Posterior vena cava (tissue), 2 donors: ENCODE measurements around the gene CTNNA1. TPM values are rescaled to one million over a fixed set of nuclear protein-coding genes. Genes with fewer than 3 reads are reported as not detected.

Experiments
- DNase-seq: peaks from one replicate; pipeline ENCODE4 v3.0.0-alpha.2; 2020; ENCODE audit warnings: low spot score
- intact Hi-C, 2 donors: fragments of 100-400 bp; cut with DNase I; formaldehyde crosslinking; loops; one replicate each; pipeline versions ENCODE4 v1.14.1 to v1.14.2; 2022 to 2023
- total RNA-seq, 2 donors: library from RNA; stranded (reverse); fragmentation: NEBNext Ultra II Directional; extraction: Animal tissue kit (Norgen Biotek cat#: 25700); gene quantifications; one replicate each; pipeline ENCODE4 v1.2.1, GENCODE V29; 2021
- donor health status: DM: yes; HTN: yes; CAD: no.
- donor health status: DM: yes; HTN: yes; CAD: no.

The CTNNA1 gene
- total RNA-seq, 2 donors from 2014 or later = 361 to 439 TPM

GRCh38 chr5:138950421-138951031 is 197.3 kb downstream of the CTNNA1 start:
- intact Hi-C loops = no loop called here
- DNase-seq = peak; percentile 61

- peak; percentile 73 for DNase-seq
- intact Hi-C loops = no loop called here
Observed at GRCh38 chr5:138951091-138951985, 198.1 kb downstream of the CTNNA1 start.

- peak; percentile 54 for DNase-seq
- intact Hi-C loops = no loop called here
Observed at GRCh38 chr5:138951986-138952735, 198.9 kb downstream of the CTNNA1 start.

GRCh38 chr5:138952962-138953361 is 199.7 kb downstream of the CTNNA1 start:
- intact Hi-C loops = no loop called here
- peak; percentile 74 for DNase-seq

DNA sequence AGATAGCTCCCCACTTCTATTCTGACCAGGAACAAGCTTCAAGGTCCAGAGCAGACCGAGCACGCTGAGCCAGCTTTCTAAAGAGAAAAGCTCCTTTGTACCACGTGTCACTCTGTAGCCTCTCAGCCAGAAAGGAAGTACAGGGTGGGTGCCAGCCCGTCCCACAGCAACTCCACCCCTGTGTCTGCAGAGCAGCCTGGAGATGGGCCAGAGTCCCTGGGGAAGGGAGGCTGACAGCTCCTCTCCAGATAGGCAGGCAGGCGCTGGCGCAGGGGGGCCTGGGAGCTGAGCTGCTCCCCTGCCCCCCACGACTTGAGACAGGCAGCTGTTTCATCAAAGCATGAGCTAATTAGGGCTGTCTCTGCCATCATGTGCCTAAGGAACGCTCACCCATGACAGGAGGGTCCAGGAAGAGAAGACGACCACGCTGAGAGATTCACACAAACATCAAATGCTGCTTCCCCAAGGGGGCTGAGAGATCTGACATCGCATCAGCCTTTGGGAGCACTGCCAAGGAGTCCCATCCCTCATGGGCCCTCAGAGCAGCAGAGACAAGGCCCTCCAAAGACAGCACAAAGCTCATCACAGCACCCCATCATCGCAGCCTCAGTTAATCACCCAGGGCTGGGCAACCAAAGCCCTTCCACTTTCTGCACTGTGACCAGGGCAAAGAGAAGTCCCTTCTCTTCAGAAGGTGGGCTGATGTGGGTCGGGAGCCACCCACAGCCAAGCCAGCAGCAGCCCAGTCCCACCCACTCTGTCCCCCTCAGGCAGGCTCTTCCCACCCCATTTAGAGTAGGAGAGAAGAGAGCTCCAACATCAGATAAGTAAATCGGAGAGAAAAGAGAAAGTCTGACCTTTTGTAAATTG is 200.4 kb downstream of the CTNNA1 start:
- peak; percentile 94 for DNase-seq
- intact Hi-C loops = no loop called here

DNA sequence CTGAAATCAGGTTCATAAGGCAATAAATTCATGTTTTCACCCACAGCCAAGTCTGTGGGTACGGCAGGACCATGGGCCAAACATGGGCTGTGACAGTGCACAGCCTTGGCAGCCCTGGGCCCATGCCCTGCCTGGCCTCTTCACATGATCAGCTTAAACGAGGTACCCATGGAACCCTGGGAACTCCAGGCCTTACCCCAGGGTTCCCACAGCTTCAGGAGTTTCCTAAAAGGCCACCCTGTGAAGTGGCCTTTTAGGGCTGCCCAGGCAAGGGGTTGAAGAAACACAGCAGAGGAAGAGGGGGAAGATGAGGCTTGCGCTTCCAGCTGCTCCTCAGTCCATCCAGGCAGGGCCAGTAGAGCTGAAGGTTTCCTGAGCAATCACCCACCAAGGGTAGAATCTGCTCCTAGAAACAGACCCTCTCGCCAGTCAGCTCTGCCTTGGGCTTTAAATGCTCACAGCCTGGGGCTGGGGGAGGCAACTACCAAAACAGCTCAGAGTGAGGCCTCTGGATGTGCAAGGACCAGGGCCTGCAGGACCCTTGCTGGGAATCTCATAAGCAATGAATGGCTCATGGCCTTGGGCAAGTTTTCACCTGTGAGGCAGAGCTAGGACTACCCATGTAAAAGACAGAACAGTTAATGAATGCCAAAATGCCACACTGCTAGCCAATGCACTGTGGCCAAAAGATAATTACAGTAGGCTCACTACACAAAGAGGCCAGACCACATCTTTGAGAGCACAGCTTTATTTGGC is 201.2 kb downstream of the CTNNA1 start:
- peak; percentile 35 for DNase-seq
- intact Hi-C loops = no loop called here

DNA sequence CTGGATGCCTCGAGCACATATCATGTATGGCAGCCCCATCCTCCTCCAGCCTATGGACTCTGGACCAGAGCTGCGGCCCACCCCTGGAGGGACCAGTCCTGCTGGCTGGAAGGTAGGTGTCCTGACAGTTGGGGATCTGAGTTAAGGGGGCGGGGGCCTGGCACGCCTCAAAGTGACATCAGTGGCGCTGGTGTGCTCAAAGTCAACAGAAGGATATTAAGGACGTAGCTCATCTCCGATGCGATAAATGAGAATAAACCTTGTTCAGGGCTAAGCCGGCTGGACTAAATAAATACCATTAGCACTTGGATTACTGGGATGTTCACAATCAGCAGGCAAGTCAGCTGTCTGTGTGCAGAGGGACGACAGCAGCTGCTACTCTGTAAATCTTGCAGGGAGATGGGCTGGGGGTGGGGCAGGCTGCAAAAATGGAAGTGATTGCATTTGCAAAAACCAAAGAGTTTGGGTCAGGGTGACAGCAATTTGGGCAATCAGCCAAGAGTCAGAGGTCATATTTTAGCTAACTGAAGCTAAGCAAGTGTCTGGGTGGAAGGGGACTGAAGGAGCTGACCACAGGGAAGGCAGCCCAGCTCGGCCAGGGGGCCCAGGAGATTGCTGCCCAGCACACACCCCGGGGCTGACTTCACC is 201.9 kb downstream of the CTNNA1 start:
- peak; percentile 78 for DNase-seq
- intact Hi-C loops = no loop called here

DNA sequence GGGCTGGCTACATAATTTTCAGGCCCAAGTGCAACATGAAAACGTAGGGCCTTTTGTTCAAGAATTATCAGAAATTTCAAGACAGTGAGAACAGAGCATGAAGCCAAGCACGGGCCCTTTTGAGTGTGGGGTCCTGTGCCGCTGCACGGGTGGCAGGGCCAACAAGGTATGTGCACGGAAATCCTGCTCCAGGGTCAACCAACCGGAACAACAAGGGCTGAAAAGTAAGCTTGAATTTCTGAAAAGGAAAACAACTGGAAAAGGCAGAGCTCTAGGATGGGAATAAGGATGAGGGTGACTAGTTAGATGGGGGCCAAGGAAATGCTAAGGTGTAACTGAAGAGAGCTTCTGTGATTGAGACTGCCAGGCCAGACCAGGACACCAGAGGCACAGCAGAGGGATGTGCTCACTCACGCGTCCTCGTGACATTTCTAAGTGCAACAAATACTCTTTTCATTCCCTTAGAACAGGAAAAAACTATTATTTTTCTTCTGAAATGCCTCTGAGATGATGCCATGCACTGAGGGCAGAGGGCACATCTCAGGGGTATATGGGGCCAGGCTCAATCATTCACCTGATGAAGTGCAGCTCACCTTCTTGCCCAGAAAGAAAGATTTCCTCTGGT is 202.6 kb downstream of the CTNNA1 start:
- peak; percentile 3 for DNase-seq
- intact Hi-C loops = no loop called here

- peak; percentile 26 for DNase-seq
- intact Hi-C loops = no loop called here
Observed at GRCh38 chr5:138956801-138957200, 203.6 kb downstream of the CTNNA1 start.

DNA sequence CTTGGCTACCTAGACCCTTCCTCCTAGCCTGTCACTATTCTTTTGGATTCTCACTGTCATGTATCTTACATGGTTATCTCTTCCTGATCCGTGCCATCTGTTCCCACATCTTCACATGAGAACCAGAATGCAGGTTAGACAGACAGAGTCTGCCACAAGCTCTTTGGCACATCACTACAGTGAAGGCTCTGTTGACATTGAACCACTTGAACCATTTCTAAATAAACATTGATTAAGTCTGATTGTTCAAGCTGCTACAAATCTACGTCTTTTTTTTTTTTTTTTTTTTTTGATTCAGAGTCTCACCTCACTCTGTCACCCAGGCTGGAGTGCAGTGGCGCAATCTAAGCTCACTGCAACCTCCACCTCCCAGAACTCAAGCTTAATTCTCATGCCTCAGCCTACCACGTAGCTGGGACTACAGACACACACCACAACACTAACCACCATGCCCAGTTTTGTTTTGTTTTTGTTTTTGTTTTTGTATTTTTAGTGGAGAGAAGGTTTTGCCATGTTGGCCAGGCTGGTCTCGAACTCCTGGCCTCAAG is 207.0 kb downstream of the CTNNA1 start:
- intact Hi-C loops = no loop called here
- no peak for DNase-seq

DNA sequence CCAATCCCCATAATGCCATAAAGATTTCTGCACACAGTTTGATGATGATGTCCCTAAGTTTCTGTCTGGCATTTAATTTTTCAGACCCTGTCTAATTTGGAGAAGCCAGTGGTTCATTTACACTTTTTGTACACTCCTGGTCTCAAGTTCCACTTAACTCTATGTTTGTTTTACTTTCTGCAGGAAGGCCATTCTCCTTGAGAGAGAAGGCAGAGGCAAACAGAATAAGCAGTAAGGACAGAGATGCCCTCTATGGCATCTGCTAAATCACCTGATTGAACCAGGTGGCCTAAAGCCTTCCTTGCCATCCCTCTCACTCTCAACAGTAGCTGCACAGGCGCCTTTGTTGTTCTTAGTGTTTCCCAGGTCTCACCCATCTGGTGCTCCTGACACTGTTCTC is 208.0 kb downstream of the CTNNA1 start:
- DNase-seq = no peak
- intact Hi-C loops = no loop called here

- no peak for DNase-seq
- intact Hi-C loops = no loop called here
Observed at GRCh38 chr5:138961729-138962128, 208.5 kb downstream of the CTNNA1 start.

DNA sequence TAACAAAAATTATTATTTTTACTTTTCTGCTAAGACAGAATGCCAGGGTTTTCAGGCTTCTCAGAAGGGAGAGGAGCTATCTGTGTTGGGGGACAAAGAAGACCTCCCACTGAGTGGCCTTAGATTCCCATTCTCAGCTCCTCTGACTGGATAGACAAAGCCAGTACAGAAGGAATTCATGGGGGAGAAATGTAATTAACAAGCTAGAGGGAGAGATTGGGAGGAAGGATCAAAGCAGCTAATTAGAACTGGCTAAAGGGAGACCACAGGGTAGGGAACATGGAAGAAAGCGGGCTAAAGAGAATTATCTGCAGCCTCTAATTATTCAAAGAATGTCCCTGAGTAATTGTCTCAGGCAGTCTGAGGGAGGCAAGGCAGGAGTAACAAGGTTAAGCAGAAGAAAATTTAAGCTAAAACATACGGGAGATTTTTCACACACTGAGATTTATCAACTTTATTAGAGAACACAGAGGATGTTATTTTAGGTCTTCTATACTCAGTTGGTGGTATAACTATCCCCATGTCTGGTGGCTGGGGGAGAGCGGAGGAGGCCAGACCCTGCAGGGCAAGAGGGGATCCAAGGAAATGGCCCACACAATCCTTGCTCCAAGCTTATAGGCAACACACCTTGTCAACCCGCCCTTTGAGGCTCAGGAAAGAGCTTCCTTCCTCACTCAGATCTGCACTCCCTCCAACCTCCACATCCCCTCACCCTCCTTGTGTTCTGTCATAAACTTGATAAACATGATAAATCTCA is 209.6 kb downstream of the CTNNA1 start:
- peak; percentile 22 for DNase-seq
- intact Hi-C loops = no loop called here

DNA sequence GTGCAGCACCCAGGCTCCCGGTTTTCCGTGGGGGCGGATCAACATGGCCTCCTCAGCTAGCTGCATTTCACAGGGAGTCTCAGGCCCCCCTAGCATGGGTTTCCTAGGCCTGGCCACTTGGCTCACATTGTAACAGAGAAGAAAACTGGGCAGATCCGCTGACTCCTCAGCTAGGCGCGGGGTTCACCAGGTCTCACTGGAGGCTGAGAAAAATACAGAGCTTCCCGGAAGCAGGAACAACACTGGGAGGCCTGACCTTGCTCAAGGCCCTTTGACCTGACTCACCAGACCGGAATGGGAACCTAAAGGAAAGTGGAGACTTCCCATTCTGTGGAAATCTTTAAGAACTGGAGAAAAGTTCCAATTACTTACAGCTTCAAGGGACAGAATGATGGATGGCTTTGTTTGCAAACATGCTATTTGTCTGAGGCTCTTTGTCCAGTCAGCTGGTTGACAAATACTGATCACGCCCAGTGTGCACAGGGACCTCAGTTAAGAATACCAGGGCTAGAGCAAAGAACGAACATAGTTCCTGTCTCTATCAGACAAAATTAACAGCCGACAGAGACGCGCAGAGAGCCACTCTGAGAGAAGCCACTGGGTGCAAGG is 210.6 kb downstream of the CTNNA1 start:
- peak; percentile 51 for DNase-seq
- intact Hi-C loops = no loop called here

GRCh38 chr5:138964647-138965201 is 211.5 kb downstream of the CTNNA1 start:
- peak; percentile 23 for DNase-seq
- intact Hi-C loops = no loop called here

DNA sequence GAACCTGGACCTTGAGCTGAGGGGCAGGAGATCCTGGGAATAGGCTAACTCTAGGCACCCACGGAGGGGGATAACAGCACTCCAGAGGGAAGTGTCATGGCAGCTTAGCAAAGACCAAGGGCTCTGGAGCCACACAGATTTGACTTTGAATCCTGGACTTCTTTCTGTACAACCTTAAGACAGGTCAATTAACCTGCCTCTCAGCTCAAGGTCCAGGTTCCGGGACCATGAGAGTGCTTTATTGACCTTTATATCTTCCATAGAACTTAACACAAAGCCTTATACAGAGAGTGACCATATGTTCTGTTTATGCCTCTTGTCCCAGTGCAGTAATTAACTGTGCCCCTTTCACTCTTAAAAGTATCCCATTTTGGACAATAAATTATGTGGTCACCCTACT is 212.4 kb downstream of the CTNNA1 start:
- peak; percentile 16 for DNase-seq
- intact Hi-C loops = no loop called here
